Activated CD8-positive, alpha-beta memory T cell treated with anti-CD3 and anti-CD28 coated beads, Interleukin-2, amount 50 U/mL, for 1 hour (primary cell): ENCODE results near the gene OR10J1.
"Not testable (repeated sequence)": the region's sequence is repeated elsewhere in the genome, so short reads cannot be mapped to it uniquely, and the experiment has no call there.

ENCODE experiments used
- DNase-seq: peaks from one replicate; pipeline ENCODE4 v3.0.0-alpha.2; 2020; ENCODE audit errors: extremely low read depth

The OR10J1 gene, protein sequence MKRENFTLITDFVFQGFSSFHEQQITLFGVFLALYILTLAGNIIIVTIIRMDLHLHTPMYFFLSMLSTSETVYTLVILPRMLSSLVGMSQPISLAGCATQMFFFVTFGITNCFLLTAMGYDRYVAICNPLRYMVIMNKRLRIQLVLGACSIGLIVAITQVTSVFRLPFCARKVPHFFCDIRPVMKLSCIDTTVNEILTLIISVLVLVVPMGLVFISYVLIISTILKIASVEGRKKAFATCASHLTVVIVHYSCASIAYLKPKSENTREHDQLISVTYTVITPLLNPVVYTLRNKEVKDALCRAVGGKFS

GRCh38 chr1:159439422-159439821 lies at the start of gene OR10J1:
OR10J1 (plus strand) TSS chr1:159439722; CDS start chr1:159439792, 70 bp downstream.
- no peak for DNase-seq

DNA sequence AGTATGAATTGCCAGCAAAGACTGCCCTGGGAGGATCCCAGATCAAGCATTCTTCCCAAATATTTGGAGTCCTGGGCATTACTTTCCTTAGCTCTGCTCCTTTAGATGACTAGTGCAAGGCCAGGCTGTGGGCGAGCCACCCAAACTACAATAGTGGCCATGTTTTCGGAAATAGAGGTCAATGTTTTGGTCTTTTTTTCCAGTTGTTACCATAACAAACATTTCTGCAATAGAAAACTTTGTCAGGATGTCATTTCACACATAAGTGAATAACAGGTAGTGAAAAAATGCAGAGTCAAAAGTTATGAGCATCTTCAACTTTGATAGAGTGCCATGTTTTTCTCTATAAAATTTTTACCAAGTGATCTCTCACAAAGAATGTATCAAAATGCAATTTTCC lies 32.7 kb upstream of the OR10J1 start:
- no peak for DNase-seq

DNA sequence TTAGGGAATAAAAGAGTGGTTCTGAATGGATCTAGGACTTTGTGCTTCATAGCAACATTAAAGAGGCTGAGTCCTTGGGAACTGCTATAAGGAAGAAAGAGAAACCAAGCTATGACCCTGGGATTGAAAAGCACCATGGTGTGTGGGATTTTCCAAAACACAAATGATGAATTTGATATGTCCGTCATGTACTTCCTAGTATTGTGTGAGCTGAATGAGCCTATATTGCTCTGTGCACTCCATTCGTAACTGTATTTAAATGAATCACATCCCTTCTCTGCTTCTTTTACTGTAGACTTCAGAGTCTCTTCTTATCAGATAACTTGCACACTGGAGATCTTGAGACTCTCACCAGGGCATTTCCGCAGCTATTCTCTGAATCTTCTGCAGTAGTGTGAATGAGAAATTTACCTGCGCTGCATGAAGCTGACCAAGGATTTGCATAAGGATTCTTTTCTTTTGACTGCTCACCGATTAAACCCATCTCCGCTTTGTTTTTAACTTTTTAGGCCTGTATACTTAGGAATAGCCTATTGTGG lies 30.6 kb upstream of the OR10J1 start:
- no peak for DNase-seq

- no peak for DNase-seq
Measured at GRCh38 chr1:159421821-159422220, 17.7 kb upstream of the OR10J1 start.

DNA sequence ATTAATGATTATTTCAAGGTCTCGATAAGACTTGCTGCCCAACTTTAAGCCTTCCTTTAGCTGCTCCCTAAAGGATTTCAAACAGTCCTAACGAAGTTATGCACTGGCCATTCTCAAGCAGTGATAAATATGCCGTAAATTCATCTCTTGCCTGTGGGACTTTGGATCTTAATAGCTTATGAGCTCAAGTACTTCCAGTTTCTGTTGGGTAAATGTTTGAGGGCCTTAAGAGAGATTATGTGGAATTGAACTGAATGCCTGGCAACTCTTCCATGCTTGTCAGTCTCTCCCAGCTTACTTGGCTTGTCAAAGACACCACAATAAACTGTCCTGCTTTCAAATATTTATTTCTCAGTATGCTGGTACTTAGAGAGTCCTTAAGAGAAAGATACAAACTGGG lies 11.0 kb upstream of the OR10J1 start:
- DNase-seq = no peak

- no peak for DNase-seq
Measured at GRCh38 chr1:159429074-159429861, 10.3 kb upstream of the OR10J1 start.

DNA sequence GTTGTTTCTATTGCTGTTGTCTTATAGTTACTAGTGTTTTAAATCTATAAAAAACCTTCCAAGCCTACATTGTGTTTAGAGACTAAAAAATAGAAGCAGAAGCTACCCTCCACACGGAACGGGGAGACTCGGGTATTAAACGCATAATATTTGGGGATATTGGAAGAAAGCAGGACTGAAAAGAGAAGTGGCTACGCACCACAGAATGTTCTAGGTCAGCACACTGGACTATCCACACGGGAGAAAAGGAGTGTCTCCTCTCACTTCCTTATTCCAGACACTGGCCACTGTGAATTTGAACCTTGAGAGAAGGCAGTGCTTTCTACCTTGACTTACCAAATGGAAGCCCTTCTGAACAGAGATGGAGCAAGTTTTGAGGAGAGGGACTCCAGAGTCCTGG lies 8.5 kb upstream of the OR10J1 start:
- DNase-seq = no peak

GRCh38 chr1:159431904-159432303 lies 7.6 kb upstream of the OR10J1 start, which contains the start of gene OR10J4:
OR10J4 (plus strand) TSS chr1:159432204.
- no peak for DNase-seq

DNA sequence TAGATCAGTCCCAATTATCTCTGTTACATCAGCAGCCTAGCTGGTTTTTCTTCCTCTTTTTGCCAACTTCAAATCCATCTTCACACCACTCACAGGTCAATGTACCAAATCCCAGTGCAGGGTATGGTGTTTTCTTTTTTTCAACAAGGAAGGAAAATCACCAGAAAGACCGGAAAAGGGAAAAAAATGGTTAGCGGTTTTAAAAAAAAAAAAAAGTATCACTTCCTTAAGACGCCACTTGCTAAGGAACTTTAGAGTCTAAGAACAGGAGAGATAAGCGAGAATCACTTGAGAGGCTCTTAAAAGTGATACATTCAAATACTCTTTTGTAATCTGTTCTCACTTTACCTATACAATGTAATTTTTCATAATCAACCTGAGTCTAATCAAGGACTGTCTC lies 3.1 kb upstream of the OR10J1 start:
- DNase-seq = no peak

DNA sequence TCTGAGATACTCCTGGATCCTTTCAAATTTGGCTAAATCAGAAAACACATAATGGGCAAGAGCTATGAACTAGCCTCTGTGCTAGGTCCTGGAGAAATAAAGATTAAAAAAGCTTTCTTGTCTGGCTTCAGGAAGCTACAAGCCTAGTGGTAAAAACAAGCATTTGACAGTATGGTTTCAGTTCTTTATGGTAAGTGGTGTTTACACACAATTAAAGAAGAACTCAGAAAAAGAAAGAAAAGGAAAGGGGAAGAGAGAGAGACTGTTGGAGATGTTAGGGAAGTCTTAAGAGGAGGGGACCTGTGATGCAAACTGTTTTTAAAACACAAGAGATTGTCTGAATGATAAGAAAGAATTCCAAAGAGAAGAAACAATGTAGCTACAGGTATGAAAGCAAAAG lies 1.8 kb downstream of the OR10J1 start:
- no peak for DNase-seq

- DNase-seq = no peak
Measured at GRCh38 chr1:159442428-159442827, 2.9 kb downstream of the OR10J1 start.

DNA sequence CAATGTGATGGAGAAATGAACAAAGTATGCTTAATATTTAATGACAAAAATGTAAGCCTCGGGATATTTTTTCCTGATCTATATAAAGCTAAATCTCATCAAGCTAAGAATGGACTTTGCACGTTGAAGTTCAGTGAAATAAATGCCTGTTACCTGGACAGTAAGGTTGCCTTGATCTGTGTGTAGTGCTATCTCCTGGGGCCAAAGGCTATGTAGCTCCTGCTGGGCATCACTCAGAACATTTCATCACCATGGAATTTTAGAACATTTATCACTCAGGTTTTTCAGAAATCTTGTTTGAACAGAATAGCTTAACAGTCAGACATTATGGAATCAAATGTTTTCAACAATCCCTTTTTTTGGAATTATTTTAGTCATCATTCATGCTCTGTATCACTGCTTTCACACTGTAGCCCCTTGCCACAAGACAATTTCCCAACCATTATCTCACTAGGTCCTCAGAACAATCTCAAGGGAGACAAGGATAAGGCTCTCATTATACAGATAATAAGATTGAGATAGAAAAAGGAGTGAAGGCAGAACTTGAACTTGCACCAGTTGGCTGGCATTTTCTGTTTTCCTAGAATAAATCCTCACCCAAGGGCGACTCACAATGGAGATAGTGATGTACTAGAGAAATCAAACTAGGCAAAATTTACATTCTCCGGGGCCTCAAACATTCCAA lies 3.7 kb downstream of the OR10J1 start:
- DNase-seq = no peak

GRCh38 chr1:159444511-159444910 lies 5.0 kb downstream of the OR10J1 start:
- DNase-seq = no peak

GRCh38 chr1:159448181-159448580 lies 8.7 kb downstream of the OR10J1 start:
- DNase-seq = no peak

DNA sequence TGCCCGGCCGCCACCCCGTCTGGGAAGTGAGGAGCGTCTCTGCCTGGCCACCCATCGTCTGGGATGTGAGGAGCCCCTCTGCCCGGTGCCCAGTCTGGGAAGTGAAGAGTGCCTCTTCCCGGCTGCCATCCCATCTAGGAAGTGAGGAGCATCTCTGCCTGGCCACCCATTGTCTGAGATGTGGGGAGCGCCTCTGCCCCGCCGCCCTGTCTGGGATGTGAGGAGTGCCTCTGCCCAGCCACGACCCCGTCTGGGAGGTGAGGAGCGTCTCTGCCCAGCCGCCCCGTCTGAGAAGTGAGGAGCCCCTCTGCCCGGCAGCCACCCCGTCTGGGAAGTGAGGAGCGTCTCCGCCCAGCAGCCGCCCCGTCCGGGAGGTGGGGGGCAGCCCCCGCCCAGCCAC lies 10.1 kb downstream of the OR10J1 start:
- not testable (repeated sequence) for DNase-seq

DNA sequence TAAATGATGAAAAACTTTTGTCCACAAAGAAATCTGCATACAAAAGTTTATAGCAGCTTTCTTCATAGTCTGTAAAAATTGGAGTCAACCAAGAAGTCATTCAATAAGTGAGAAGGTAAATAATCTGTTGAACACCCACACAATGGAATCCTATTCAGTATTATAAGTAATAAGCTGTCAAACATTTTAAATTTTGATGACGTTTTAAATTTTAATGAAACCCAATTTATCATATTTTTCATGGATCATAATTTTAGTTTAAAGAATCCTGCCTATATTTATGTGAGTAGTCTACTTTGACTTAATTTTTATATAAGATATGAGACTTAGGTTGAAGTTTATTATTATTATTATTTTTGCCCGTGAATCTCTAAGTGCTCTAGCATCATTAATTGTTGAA lies 20.0 kb downstream of the OR10J1 start:
- DNase-seq = no peak

GRCh38 chr1:159465191-159465603 lies 25.7 kb downstream of the OR10J1 start:
- DNase-seq = no peak

GRCh38 chr1:159468321-159468720 lies 28.8 kb downstream of the OR10J1 start:
- no peak for DNase-seq

- no peak for DNase-seq
Measured at GRCh38 chr1:159469921-159470533, 30.5 kb downstream of the OR10J1 start.

DNA sequence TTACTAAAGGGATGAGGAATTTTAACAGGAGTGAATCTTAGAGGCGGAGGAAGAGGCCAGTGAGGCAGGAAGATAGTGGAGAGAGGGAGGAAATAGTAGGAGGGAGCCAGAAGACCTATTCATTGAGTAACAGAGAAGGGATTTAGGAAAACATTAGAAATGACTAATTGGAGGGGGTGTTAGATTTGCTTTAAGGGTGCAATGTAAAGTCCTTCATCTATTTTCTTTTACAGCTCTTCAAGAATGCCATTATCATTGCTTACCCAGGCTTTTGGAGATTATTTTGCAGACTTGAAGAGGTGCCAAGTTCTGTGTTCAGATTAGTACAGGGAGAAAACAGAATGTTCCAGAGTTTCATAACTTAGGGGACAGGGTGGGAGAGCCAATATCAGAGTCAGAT lies 33.8 kb downstream of the OR10J1 start:
- no peak for DNase-seq

DNA sequence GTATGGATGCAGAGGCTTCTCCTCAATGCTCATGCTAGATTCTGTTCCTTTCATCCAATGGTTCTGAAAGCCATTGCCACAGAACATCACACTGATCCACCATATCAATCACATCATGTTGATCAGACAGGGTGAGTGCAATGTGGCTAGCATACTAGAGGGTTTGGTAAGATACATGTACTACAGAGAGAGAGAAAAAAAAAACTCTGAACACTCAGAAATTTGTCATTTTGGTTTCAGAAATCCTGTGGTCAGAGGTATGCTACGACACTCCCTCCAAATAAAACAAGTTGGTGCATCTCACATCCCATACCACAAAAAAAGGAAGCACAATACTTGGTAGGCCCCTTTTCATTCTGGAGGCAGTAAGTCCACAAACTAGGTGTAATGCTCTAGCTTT lies 35.4 kb downstream of the OR10J1 start:
- DNase-seq = no peak

GRCh38 chr1:159483501-159483900 lies 44.0 kb downstream of the OR10J1 start:
- DNase-seq = no peak
